NCI-H82 treated with DMSO at 0.1 percent for 48 hours (cell line): ENCODE data around the gene CARS2.
A peak's percentile ranks its signal among the peaks of the same experiment; 100 is the strongest.
"Not testable (repeated sequence)": the region's sequence is repeated elsewhere in the genome, so short reads cannot be mapped to it uniquely, and the experiment has no call there.

Experiments
- DNase-seq: peaks from one replicate; lab custom pipeline; 2025; ENCODE audit not compliant: unreplicated experiment; lab: John Stamatoyannopoulos, UW

Gene CARS2

GRCh38 chr13:110705826-110706569, at the start of gene CARS2:
Gene CARS2 (minus strand): TSS chr13:110706116. CDS start chr13:110706093, 23 bp downstream.
- DNase-seq: peak; percentile 96

DNA sequence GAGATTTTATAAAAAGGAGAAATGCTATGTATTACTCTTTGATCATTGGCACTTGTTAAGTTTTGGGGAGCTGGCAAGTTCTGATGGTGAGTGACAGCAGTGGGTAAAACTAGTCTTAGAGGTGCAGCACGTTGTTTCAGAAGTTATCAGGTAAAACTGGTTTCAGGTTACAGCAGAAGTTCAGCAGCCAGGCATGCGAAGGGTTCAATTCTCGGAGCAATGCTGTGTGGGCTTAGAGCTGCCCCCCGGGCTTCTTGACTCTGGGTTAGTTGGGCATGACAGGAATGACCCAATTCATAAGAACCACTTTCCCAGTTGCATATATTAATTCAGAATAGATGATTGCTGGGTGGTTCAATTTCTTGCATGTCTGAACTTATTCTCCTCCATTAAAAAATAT, 42.4 kb upstream of the CARS2 start:
- no peak for DNase-seq

DNA sequence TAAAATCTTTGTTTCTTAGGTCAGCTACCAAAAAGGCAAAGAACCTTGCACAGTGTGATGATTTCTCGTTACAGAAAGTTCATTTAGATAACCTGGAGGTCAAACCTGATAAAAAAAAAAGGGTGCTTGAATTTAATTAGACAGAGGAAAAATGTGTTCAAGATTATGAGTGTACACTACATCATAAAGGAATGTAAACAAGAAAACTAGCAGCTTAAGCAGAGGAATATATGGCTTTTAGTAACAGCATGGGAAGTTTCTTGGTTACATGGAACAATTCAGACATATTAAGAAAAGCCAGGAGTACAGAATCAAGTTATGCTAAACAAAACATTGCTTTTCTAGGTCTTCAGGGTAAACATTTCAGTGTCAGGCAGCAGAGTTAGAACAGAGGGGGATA, 40.5 kb upstream of the CARS2 start:
- DNase-seq: no peak

- DNase-seq: no peak
Observed at GRCh38 chr13:110743687-110744086, 37.8 kb upstream of the CARS2 start.

GRCh38 chr13:110737555-110737954, 31.6 kb upstream of the CARS2 start:
- no peak for DNase-seq

DNA sequence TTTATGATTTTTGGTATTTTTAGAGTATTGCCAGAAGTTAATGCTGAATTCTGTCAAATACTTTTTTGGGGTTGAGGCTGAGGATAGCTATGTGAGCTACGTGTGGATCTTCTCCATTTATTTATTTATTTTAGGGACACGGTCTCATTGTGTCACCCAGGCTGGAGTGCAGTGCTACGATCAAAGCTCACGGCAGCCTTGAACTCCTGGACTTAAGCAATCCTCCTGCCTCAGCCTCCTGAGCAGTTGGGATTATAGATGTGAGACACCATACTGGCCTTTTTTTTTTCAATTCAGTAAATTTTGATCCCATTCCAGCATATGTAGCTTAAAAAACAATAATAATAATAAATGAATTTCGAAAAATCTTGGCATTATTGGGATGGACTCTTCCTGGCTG, 28.6 kb upstream of the CARS2 start:
- no peak for DNase-seq

DNA sequence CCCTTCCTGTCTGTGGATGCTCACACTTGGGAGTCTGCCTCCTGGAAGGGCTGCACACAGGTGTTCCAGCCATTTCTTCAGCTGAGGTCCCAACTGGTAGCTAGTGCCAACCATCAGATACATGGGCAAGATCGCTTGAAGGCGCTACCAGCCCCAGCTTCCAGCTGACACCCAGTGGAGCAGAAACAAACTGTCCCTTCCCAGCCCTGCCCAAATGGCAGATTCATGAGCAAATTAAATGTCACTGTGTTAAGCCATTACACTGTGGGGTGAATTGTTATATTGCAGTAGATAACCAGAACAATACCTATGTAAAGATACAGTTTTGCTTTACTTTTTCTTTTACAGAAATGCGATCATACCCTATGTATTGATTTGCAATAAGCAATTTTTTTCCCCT, 25.2 kb upstream of the CARS2 start:
- no peak for DNase-seq

- no peak for DNase-seq
Observed at GRCh38 chr13:110726726-110727125, 20.8 kb upstream of the CARS2 start.

DNA sequence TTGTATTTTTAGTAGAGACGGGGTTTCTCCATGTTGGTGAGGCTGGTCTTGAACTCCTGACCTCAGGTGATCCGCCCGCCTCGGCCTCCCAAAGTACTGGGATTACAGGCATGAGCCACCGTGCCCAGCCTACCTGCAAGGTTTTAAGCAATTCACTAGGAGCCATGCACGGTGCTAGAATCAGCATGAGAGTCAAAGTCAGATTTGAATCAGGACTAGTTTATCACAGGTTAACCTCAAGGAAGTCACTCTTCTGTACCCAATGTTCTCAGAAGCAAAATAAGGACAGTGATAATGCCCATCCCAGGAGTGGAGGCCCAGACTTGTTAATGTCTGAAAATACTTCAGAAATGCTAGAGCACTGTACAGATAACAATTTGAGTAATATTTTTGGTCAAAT, 20.2 kb upstream of the CARS2 start:
- DNase-seq: not testable (repeated sequence)

- DNase-seq: no peak
Observed at GRCh38 chr13:110723598-110723997, 17.7 kb upstream of the CARS2 start.

DNA sequence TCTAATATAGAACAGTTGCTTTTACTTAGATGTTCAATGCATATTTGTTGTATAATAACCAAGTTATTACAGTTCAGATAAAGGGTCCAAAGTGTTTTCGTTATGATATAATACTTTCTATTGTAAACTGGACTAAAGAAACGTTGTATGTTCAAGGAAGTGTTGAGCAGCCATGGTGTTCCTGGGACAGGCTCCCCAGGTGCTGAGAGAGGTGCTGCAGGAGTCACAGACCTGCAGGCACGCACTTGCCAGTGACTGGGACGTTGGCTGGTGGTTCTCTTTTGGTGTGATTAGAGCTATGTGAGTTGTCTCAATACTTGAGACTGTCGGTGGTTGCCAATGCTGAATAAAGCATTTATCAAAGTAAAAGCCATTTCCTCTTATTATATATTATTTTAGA, 17.1 kb upstream of the CARS2 start:
- DNase-seq: no peak

- no peak for DNase-seq
Observed at GRCh38 chr13:110719036-110719710, 13.3 kb upstream of the CARS2 start.

DNA sequence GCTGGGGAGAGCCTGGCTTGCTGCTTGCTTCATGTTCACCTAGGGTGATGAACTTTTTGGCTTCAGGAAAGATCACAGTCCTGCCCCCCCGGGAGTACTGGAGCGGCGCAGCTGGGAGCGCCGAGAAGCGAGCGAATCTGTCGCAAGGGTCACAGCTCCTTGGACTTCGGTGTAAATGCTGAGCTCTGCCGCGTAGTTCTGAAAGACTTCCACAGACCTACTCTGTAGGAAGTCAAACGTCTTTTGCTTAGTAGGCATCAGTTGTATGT, 10.3 kb upstream of the CARS2 start:
- DNase-seq: peak; percentile 10

DNA sequence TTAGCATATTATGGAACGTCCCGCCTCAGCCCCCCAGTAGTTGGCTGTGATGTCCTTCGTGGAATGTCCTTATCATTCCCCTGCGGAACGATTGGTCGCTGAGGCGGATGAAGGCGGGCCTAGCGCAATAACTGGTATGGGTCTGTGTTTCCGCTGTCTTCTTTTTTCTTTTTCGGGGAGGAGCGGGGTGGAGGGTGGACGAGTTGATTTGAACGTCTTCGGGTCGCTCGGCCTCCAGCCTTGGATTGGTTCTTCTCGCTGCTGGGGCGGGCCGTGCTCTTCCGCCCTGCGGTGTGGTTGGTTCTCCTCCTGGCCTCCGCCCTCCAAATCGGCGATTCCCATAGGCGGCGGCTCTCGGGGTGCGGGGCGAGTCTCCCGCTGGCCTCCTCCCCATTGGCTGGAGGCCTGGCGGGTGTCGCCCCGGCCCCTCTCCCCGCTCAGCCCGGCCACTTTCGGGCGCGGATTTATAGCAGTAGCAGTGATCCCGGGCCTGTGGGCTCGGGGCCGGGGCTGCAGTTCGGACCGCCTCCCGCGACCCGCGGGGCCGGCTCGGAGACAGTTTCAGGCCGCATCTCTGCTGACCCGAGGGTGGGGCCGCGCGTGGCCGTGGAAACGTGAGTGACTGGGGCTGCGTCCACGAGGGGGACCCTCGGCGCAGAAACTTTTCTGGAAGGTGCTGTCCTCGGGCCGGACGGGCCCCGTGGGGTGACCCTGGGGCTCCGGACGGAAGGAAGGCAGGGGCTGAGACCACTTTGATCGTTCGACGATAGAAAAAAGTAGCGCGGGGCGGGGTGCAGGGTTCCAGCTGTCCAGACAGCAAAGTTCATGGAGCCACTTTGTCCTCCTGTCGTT, 9.7 kb upstream of the CARS2 start:
- DNase-seq: peak; percentile 100

DNA sequence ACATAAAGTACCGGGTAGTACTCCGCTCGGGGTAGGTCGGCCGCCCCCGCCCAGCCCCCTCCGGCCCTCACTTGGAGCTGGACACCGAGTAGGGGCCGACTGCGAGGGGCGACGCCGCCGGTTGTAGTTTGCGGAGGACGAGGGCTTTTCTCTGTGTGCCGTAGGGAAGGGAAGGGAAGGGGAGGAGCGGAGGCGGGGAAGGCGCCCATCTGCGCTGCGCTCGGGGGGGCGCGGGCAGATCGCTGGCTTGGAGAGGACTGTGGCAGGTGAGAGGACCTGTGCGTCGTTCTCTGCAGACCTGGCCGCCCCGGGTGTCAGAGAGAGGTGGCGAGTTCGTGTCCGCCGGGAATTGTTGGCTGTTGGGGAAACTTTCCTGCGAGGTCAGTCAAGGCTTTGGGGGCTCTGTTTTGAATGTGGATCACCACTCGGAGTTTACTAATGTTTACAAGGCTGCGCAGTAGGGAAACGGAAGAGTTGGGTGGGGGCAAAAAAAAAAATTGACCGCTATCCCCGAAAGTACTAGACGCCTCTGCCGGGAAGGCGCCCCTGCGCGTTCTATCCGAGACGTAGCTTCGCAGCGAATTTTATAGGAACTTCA, 9.0 kb upstream of the CARS2 start:
- DNase-seq: peak; percentile 61

DNA sequence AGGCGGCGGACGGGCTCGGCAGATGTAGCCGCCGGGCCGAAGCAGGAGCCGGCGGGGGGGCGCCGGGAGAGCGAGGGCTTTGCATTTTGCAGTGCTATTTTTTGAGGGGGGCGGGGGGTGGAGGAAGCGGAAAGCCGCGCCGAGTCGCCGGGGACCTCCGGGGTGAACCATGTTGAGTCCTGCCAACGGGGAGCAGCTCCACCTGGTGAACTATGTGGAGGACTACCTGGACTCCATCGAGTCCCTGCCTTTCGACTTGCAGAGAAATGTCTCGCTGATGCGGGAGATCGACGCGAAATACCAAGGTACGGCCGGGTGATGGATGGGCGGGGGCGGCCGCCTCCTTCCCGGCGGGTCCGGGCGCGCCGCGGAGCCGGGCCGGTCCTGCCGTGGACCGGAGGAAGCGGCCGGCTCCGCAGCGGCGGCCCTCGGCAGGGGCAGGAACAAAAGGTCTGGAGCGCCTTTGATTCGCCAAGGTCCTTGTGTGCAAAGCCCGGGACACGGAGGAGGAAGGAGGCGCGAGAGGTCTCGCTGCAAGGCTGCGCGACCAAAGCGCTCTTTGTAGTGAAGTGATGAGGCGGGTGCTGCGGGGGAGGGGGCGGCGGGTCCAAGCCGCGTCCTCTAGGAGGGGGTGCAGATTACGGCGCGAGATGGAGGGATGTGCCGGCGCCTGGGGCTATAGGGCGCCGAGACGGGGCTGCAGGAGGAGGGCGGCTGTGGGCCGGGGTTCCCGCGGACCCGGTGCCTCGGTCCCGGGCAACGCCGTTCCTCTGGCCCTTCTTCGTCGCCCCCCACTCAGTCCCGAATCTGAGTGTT, 8.3 kb upstream of the CARS2 start:
- no peak for DNase-seq

DNA sequence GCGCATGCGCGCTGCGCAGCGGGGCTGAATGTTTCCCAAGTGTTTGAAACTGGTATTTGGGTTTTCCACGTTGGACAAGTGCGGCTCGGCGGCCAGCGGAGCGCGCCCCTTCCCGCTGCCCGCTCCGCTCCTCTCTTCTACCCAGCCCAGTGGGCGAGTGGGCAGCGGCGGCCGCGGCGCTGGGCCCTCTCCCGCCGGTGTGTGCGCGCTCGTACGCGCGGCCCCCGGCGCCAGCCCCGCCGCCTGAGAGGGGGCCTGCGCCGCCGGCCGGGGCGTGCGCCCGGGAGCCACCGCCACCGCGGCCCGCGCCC, 7.7 kb upstream of the CARS2 start, which contains the start of gene ING1:
TSS of gene ING1 (plus strand) at position 59 of the 311 bp plus-strand sequence. CDS start 450 bp downstream, outside the sequence.
- no peak for DNase-seq

DNA sequence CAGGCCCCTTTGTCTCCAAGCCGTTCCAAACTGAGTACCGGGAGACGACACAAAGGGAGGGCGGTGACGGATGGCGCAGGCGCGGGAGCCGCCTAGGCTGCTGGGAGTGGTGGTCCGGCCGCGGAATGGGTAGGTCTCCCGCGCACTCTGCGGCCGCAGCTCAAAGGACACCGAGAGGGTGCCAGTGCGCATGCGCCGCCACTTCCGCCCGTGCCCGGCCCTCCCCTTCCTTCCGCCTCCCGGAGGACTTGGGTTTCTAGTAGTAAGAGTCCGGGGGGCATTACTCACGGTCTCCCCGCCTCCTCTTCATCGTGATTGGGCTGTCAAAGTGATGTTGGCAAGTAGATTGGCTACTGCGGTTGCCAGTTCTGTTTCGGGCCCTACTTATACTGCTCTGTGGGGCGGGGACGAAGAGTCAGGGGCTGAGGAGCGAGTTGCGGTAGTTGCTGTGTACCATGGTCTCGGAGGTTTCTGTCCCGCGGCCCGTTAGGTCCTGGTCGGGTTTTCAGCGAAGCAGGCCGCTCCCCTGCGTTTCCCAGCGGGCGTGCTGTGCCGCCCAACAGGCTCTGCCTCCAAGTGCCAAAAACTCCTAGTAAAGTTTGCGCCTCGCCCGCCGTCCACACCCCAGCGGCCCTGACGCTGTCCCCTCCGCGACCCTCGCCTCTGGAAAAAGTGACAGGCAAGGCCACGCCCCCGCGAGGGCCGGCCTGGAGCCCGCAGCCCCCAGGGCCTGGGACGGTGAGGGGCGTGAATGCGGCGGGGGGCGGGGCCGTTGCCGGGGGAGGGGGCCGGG, 7.1 kb upstream of the CARS2 start:
- DNase-seq: peak; percentile 98

- DNase-seq: peak; percentile 71
Observed at GRCh38 chr13:110712081-110712848, 6.3 kb upstream of the CARS2 start.
